ENCODE data around the gene RTN4R.

RTN4R gene

DNA sequence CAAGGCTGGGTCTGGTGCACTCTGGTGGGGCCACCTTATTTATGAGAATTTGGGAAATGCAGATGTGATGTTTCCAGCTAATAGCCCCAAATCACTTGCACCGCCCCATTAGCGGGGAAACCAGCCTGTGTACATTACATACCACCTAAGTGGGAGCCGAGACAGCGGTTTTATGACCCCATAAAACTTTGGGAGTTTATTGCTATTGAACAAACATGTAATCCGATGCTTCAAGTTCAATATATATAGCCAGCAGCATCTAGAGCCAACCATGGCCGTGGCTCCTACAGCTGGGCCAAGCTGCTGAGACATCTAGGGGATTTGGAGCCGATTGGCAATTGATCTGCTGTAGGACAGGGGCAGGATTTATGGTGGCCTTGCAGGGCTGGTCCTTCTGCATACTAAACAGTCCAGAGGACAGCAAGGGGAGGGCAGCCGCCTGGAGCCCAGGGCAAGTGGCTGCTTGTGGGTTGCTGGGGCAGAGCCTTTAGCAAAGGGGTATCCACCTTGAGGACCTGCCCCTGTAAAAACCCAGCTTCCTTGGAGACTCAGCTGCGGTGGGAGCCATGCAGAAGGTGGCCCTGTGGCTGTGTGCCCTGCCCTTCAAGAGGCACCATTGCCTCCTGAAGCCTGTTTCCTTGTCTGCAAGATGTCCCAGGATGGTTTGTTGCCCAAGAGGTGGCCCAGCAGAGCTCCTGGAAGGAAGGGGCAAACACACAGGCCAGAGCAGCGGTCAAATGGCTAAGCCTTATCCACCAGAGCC lies 69.4 kb downstream of the RTN4R start:
- DNase-seq (ENCODE audit: low spot score), result no peak

DNA sequence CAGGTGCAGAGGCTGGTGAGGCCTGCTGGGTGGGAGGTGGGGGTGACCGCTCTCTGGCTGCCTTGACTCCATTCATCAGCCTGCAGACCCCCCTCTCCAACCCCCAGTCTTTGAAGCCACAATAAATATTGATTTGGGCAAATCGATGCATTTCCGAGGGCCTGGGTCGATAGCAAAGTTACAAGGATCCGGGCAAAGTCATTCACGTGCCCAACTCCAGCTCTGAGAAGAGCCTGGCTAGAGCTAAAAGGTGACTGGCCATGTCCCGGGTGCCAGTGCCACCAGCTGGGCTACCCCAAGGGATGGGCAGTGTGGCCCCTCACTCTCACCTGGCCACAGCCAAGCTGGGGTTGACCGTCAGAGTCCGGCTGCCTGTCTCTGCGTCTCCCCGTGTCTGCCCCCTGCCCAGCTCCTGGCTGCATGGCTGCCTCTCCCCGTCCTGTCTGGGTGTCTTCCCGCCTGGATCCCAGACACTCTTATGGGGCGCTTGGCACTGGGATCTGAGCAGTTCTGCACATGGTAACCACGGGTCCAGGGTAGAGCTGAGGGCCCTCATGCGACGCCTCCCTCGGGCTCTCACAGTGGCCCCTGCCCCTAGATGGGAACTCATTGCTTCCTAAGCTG lies 70.6 kb downstream of the RTN4R start:
- no peak for DNase-seq (ENCODE audit: low spot score)

DNA sequence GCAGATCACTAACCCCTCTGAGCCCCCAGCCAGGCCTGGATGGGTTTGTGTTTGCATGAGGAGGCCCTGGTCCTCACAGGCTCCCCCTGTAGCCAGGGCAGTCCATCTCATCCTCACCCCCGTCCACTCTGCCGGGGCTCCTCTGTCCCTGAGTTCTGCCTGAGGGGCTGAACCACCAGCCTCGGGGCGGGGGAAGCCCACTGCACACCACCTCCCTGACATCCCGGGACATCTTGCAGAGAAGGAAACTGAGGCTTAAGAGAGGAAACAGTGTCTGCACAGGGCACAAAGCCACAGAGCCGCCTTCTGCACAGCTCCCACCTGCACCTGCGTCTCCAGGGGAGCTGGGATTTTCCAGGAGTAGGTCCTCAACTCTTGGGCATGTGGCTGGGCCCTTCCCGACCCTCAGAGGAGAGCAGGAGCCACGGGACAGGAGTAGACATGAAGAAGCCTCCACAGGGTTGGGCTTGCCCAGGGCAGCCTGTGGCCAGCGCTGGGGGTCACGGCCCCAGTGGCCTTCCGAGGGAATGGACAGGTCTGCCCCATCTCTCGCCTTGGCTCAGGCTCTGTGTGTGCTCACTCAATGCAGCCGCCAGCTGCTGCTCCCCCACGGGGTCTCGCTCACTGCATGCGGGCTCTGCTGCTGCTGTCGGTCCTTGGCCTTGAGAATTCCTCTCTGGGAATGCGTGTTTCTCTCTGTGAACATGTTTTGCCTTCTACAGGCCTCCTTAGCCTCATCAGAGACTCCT lies 71.8 kb downstream of the RTN4R start:
- no peak for DNase-seq (ENCODE audit: low spot score)

DNA sequence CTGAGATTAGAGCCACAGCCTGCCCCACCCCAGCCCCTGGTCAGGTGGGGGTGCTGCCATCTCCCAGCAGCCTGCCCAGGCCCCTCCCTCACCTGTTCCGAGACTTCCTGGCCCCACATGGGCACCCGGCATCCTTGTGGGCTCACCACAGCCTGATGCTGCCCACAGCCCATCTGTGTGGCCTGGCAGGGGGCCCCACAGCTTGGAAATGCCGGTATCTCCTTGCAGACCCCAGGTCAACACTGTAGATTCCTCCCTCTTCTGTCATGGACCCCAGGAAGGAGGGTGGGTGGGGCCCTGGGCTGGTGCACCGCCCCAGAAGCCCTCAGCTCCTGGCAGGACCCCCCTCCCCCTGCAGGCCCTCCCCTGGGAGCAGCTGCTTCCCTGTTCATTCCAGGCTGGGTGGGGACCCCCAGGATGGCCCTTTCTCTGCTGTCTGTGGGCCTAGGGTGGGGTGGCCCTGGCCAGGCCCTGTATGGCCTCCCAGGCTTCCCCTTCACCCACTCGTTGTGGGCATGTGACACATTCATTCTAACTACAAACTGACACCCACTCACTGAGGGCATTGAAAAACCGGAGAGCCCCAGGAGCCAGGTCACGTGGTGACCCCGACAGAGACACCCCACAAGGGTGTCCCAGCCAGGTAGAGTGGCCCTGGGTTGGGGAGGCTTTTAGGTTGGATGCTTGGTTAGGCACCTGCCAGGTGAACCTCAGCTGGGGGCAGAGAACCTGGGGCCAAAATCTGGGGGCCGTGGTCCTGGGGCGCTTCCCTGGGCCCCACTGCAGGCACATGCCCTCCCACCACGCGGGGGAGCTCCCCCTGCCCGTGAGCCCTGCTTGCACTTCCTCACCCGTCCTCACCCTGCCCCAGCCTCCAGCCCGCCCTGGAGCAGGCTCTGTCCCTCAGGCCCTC lies 73.2 kb downstream of the RTN4R start:
- DNase-seq (ENCODE audit: low spot score), result no peak

DNA sequence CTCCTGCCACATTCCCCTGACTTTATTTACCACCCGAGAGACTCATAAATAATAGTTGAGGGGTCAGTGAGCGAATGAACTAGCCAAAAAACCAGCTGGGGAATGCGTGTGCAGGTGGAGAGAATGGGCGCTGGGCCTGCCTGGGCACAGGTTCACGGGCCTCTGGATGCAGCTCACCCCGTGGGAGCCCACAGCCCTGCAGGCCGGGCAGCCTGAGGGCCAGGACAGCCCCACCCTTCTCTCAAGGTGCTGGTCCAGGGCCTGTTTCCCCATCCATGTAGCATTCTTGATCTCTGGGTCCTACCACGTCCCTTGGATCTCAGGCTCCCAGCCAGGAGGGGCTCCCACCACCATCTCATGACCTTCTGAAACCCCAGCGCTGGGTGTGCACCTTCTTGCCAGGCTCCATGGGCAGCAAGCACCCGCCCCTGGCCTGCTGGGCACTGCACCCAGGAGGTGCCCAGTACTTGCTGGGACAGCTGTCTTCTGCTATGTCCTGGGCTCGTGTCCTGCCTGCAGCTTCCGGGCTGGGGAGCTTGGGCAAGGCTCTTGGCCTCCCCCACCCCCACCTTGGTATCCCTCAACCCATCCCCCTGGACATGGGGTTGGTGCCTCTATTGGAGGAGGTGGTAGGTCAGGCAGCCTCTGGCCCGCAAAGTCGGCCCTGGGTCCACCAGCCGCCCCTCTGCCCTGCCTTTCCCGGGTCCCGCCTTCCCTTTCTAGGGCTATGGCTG lies 74.2 kb downstream of the RTN4R start:
- DNase-seq (ENCODE audit: low spot score), result no peak

DNA sequence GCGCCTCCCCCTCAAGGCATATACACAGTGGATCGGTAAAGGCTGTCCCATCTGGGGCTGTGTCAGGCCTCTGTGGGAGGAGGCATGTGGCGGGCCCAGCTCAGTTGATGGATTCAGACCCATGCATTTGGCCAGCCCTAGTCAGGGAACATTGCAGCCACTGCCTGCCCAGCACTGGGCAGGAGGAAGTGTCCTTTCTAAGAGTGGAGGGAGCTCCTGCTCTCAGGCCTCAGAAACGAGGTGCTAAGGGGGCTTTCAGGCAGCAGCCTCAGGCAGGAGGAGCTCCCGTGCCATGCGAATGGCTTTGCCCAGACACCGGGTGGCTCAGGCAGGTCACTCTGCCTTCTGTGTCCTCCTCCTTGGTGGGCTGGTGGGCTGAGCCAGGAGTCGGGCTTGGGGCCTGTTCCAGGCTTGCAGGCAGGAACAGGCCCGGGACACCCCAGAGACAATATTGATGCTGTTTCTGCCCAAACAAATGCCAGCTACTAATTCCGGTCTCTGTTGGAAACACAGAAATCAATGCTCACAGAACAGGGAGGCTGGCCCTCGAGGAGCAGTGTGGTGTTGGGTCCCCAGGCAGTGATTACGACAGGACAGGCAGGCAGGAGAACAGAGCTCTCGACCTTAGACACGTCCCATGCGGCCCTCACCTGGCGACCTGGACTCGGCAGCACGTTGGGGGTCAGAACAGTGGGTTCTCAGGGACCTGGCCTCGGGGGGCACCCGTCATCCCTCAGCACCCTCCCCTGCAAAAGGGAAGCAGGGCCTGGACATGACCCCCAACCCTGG lies 75.0 kb downstream of the RTN4R start:
- DNase-seq (ENCODE audit: low spot score), result no peak

DNA sequence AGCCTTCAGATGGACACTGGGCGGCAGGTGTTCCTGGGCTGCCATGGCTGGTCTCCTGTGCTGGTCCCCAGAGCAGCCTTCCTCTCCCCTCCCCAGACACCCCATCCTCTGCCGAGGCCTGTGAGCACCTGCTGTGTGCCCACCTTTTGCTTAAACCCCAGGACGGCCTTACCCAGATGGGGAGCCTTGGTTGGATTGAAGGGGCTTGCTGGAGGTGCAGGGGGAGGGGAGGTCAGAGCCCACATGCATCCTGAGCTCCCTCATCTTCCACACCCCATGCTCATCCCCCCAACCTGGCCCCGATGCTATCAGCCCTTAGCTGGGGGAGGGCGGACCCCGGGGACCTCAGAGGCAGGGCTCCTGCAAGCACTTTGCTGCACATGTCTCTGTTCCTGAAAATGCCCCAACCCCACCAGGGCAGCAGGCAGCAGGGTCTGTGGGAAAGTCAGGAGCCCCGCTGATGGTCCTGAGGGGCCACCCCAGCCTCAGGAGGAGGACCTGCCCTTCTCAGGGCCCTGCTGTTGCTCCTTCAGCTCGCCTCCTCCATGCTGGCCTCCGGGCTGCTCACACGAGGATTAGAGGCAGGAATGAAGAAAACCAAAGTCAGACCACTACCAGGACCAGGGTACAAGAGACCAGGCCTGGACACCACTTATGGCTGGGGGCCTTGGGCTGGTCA lies 75.7 kb downstream of the RTN4R start:
- no peak for DNase-seq (ENCODE audit: low spot score)

DNA sequence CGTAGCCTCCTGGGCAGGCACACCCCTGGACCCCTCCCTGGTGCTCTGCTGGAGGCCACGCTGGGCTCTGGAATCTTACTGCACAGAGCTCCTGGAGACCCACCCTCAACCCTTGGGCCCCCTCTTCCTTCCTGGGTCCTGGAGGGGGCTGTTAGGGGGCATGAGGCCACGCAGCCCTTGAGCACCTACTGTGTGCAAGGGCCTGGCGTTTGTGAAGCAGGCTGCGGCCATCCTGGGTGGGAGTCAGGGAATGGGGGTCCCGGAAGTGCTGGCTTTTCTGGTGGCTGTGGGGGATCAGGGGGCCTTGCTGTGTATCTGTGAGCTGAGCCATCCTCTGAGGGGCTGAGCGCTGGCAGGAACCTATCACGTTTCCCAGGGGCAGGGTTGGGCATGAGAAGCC lies 76.3 kb downstream of the RTN4R start:
- no peak for DNase-seq (ENCODE audit: low spot score)
